22Rv1 (cell line): ENCODE measurements around the gene SMIM8.
"Not testable (repeated sequence)": the region's sequence is repeated elsewhere in the genome, so short reads cannot be mapped to it uniquely, and the experiment has no call there.

ENCODE experiments used
- ZFX ChIP-seq: fragments of 450-650 bp; IDR thresholded peaks from 2 replicates; pipeline ENCODE4 v1.6.1; 2017; ENCODE audit warnings: antibody characterized with exemption, borderline replicate concordance
- TF ChIP-seq, protein P1 (sequence below): fragments of 450-650 bp; IDR thresholded peaks from 2 replicates; pipeline ENCODE4 v1.5.1; 2017; ENCODE audit warnings: mild to moderate bottlenecking

DNA sequence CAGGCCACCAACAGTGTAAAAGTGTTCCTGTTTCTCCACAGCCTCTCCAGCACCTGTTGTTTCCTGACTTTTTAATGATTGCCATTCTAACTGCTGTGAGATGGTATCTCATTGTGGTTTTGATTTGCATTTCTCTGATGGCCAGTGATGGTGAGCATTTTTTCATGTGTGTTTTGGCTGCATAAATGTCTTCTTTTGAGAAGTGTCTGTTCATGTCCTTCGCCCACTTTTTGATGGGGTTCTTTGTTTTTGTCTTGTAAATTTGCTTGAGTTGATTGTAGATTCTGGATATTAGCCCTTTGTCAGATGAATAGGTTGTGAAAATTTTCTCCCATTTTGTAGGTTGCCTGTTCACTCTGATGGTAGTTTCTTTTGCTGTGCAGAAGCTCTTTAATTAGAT, 1.5 kb downstream of the SMIM8 start:
- TF ChIP-seq, protein P1, sequence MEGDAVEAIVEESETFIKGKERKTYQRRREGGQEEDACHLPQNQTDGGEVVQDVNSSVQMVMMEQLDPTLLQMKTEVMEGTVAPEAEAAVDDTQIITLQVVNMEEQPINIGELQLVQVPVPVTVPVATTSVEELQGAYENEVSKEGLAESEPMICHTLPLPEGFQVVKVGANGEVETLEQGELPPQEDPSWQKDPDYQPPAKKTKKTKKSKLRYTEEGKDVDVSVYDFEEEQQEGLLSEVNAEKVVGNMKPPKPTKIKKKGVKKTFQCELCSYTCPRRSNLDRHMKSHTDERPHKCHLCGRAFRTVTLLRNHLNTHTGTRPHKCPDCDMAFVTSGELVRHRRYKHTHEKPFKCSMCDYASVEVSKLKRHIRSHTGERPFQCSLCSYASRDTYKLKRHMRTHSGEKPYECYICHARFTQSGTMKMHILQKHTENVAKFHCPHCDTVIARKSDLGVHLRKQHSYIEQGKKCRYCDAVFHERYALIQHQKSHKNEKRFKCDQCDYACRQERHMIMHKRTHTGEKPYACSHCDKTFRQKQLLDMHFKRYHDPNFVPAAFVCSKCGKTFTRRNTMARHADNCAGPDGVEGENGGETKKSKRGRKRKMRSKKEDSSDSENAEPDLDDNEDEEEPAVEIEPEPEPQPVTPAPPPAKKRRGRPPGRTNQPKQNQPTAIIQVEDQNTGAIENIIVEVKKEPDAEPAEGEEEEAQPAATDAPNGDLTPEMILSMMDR, result not testable (repeated sequence)
- not testable (repeated sequence) for TF ChIP-seq ZFX
